SK-N-SH (cell line): ENCODE measurements around the gene CBFA2T3. TPM values are rescaled to one million over a fixed set of nuclear protein-coding genes. Genes with fewer than 3 reads are reported as not detected.

Source experiments
- CTCF ChIA-PET: fragments of 300-600, 350-600 bp; formaldehyde crosslinking; extraction: SDS; loops from one replicate; lab custom pipeline; 2021; lab: Yijun Ruan, JAX
- POLR2A ChIA-PET: fragments of 350-600 bp; sonication (Branson Sonifier 250); formaldehyde crosslinking; extraction: SDS; loops from one replicate; lab custom pipeline; 2020; ENCODE audit warnings: antibody characterized with exemption, inconsistent platforms; lab: Yijun Ruan, JAX
- DNase-seq: peaks from one replicate; pipeline ENCODE4 v3.0.0; 2012
- H2AFZ ChIP-seq: fragments of 200-600 bp; sonication (generic); 2 replicates; pipeline ENCODE4 v1.8.1; 2016; ENCODE audit warnings: antibody characterized with exemption, mild to moderate bottlenecking, low read depth
- H3F3A ChIP-seq: fragments of 200-600 bp; sonication (generic); replicated peaks from 2 replicates; pipeline ENCODE3; 2016; ENCODE audit warnings: antibody characterized with exemption, mild to moderate bottlenecking; ENCODE audit not compliant: insufficient read depth
- H3K27ac ChIP-seq, 2 experiments: fragments of 200-500 bp in 1 of 2; fragments of 200-600 bp in 1 of 2; sonication (Bioruptor generic) in 1 of 2; sonication (generic), shearing (Covaris generic) in 1 of 2; 2 replicates each; pipeline versions ENCODE4 v1.5.1 to v1.6.1; 2014 to 2016; ENCODE audit warnings: low read depth in 2 of 2, inconsistent platforms in 1 of 2, low read length in 1 of 2, mild to moderate bottlenecking in 1 of 2, mixed read lengths in 1 of 2
- H3K27me3 ChIP-seq: fragments of 200-600 bp; sonication (generic), shearing (Covaris generic); 2 replicates; pipeline ENCODE4 v1.6.1; 2016; ENCODE audit warnings: mixed run types; ENCODE audit not compliant: insufficient read depth
- H3K36me3 ChIP-seq, 2 experiments: fragments of 200-500 bp in 1 of 2; fragments of 200-600 bp in 1 of 2; sonication (Bioruptor generic) in 1 of 2; sonication (generic) in 1 of 2; replicated peaks in 1 of 2; 2 replicates each; pipeline versions ENCODE3 to v1.5.1; 2014 to 2016; ENCODE audit warnings: low read length in 1 of 2, mild to moderate bottlenecking in 1 of 2; ENCODE audit not compliant: insufficient read depth in 2 of 2, control insufficient read depth in 1 of 2
- H3K4me1 ChIP-seq, 2 experiments: fragments of 200-500 bp in 1 of 2; fragments of 200-600 bp in 1 of 2; sonication (Bioruptor generic) in 1 of 2; sonication (generic), shearing (Covaris generic) in 1 of 2; 2 replicates each; pipeline versions ENCODE4 v1.5.1 to v1.6.1; 2014 to 2016; ENCODE audit warnings: low read depth in 1 of 2, low read length in 1 of 2, mixed run types in 1 of 2; ENCODE audit not compliant: insufficient read depth in 2 of 2, control insufficient read depth in 1 of 2
- H3K4me2 ChIP-seq: fragments of 200-600 bp; sonication (generic), shearing (Covaris generic); 2 replicates; pipeline ENCODE4 v1.6.1; 2017; ENCODE audit warnings: mixed run types
- H3K4me3 ChIP-seq, 2 experiments: fragments of 200-500 bp in 1 of 2; fragments of 200-600 bp in 1 of 2; sonication (Bioruptor generic) in 1 of 2; sonication (generic), shearing (Covaris generic) in 1 of 2; 2 replicates each; pipeline versions ENCODE4 v1.5.1 to v1.8.1; 2014 to 2016; ENCODE audit warnings: low read depth in 2 of 2, inconsistent platforms in 1 of 2, low read length in 1 of 2, mild to moderate bottlenecking in 1 of 2, mixed read lengths in 1 of 2, moderate library complexity in 1 of 2
- H3K79me2 ChIP-seq: fragments of 200-600 bp; sonication (generic); 2 replicates; pipeline ENCODE4 v1.8.1; 2017; ENCODE audit warnings: mild to moderate bottlenecking; ENCODE audit not compliant: insufficient read depth
- H3K9ac ChIP-seq: fragments of 200-600 bp; sonication (generic); 2 replicates; pipeline ENCODE4 v1.6.1; 2017; ENCODE audit warnings: mixed run types
- H3K9me2 ChIP-seq: fragments of 200-600 bp; sonication (generic); 2 replicates; pipeline ENCODE4 v1.6.1; 2017; ENCODE audit warnings: mixed run types
- H3K9me3 ChIP-seq: fragments of 200-600 bp; sonication (generic); 2 replicates; pipeline ENCODE4 v1.6.1; 2017; ENCODE audit warnings: mixed run types, mild to moderate bottlenecking, moderate library complexity
- H4K20me1 ChIP-seq: fragments of 200-600 bp; sonication (generic); 2 replicates; pipeline ENCODE4 v1.6.1; 2017; ENCODE audit warnings: mild to moderate bottlenecking, mixed run types; ENCODE audit not compliant: insufficient read depth
- CHD2 ChIP-seq: fragments of 150-350 bp; IDR thresholded peaks from 2 replicates; pipeline ENCODE4 v1.6.1; 2018; ENCODE audit warnings: low read length; ENCODE audit not compliant: partially characterized antibody
- ELF1 ChIP-seq: IDR thresholded peaks from 2 replicates; pipeline ENCODE4 v1.4.0; 2012
- FOXJ3 ChIP-seq: sonication (generic); formaldehyde crosslinking; IDR thresholded peaks from 2 replicates; pipeline ENCODE4 v1.5.1; 2020; ENCODE audit warnings: mild to moderate bottlenecking, missing genetic modification reagents
- GABPA ChIP-seq: IDR thresholded peaks from 2 replicates; pipeline ENCODE4 v1.4.0; 2012; ENCODE audit warnings: low read depth, mild to moderate bottlenecking
- JUND ChIP-seq: IDR thresholded peaks from 2 replicates; pipeline ENCODE4 v1.4.0; 2012
- MEF2A ChIP-seq: IDR thresholded peaks from 2 replicates; pipeline ENCODE4 v1.4.0; 2012; ENCODE audit warnings: low read depth, borderline replicate concordance
- MXI1 ChIP-seq: IDR thresholded peaks from 2 replicates; pipeline ENCODE4 v1.6.1; 2012; ENCODE audit warnings: mild to moderate bottlenecking, low read depth, low read length, improper control_type of control experiment
- NFIC ChIP-seq: IDR thresholded peaks from 2 replicates; pipeline ENCODE4 v1.4.0; 2012; ENCODE audit warnings: borderline replicate concordance
- RAD21 ChIP-seq: IDR thresholded peaks from 2 replicates; pipeline ENCODE4 v1.6.1; 2012; ENCODE audit warnings: mild to moderate bottlenecking, low read length
- RXRA ChIP-seq: IDR thresholded peaks from 2 replicates; pipeline ENCODE4 v1.4.0; 2012; ENCODE audit warnings: low read depth, mild to moderate bottlenecking, borderline replicate concordance
- SIN3A ChIP-seq: IDR thresholded peaks from 2 replicates; pipeline ENCODE4 v1.6.1; 2012; ENCODE audit warnings: low read depth, mild to moderate bottlenecking, low read length, moderate library complexity, borderline replicate concordance
- SMC3 ChIP-seq: IDR thresholded peaks from 2 replicates; pipeline ENCODE4 v1.6.1; 2012; ENCODE audit warnings: low read depth, low read length, improper control_type of control experiment
- TCF12 ChIP-seq: IDR thresholded peaks from 2 replicates; pipeline ENCODE4 v1.4.0; 2012
- TEAD4 ChIP-seq: IDR thresholded peaks from 2 replicates; pipeline ENCODE4 v1.4.0; 2012; ENCODE audit warnings: mild to moderate bottlenecking, borderline replicate concordance; ENCODE audit not compliant: insufficient read depth
- WGBS: methylation state at CpG from one replicate; pipeline ENCODE4 v1.1.6; 2017; ENCODE audit warnings: low lambda C conversion rate; 5-methylcytosine and 5-hydroxymethylcytosine counted together
- polyA plus RNA-seq, 3 experiments: library from polyadenylated mRNA; depleted of rRNA; stranded (reverse); fragments of >200 nt; gene quantifications; 2 replicates each; pipeline ENCODE4 v1.2.3, GENCODE V29; 2012
- TF ChIP-seq, protein P1 (sequence below): fragments of 200-600 bp; sonication (generic); IDR thresholded peaks from 2 replicates; pipeline ENCODE4 v1.6.1; 2017; ENCODE audit warnings: antibody characterized with exemption, mild to moderate bottlenecking, moderate library complexity
- TF ChIP-seq, protein P2 (sequence below): IDR thresholded peaks from 2 replicates; pipeline ENCODE4 v1.4.0; 2012; ENCODE audit warnings: low read depth
- TF ChIP-seq, protein P3 (sequence below): fragments of 150-350 bp; IDR thresholded peaks from 2 replicates; pipeline ENCODE4 v1.6.1; 2016; ENCODE audit warnings: mild to moderate bottlenecking, low read depth, low read length
- TF ChIP-seq, protein P4 (sequence below): IDR thresholded peaks from 2 replicates; pipeline ENCODE4 v1.4.0; 2012; ENCODE audit warnings: low read depth, borderline replicate concordance

The CBFA2T3 gene
- polyA plus RNA-seq, 1 of the 3 experiments (the other 2 are of a cell fraction) = not detected

DNA sequence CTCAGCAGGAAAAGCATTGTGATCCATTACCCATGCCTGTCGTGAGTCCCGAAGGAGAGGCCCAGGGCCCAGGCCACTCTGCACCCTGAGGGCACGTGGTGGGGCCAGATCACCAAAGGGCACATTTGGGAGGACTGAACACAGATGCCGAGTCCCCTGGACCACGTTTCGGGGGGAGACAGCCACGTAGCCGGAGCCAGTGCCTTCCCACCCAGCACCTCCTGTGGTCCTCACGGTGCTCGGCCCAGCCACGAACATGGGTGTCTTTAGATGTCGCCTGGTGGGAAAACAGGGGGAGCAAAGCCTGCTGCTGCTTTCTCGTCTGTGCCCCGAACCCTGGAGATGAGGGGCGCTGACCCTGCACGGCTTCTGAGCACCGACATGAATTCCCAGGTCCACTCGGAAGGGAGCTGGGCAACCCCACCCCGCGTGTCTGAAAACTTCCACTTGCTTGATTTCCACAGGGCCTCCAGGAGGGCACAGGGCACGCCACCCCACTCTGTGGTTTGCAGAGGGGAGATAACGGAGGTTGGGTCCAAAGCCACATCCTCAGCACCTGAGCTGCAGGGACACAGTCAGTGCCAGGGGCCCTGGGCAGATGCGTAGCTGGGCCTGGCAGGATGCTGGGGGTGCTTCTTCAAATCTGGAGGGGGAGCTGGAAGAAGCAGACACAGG is 14.4 kb downstream of the CBFA2T3 start:
- Histone ChIP-seq H2AFZ (no peak overlapping the region), H3K9me3 (no peaks in the 10 kb centered on the region), H3K4me1 (no peaks in the 10 kb centered on the region), H3K27ac (no peak overlapping the region), H3K36me3 (no peaks in the 10 kb centered on the region), H3K4me2 (no peak overlapping the region), H3K27me3 (peaks cover 39% of the 10 kb centered on the region), H3K79me2 (no peaks in the 10 kb centered on the region), H3K9ac (no peak overlapping the region), H4K20me1 (no peaks in the 10 kb centered on the region), H3K9me2 (no peaks in the 10 kb centered on the region), H3K4me3 (no peak overlapping the region), H3F3A (no peaks in the 10 kb centered on the region)
- WGBS = 41% methylated on average over 13 of the region's 23 CpGs
- no peak for DNase-seq
- CTCF ChIA-PET = interaction anchor here (1.3 kb wide), 2 partner anchors 20 to 205 kb away, joined by 4 read pairs; no protein-coding TSS in a partner anchor
- TF ChIP-seq, protein P1, sequence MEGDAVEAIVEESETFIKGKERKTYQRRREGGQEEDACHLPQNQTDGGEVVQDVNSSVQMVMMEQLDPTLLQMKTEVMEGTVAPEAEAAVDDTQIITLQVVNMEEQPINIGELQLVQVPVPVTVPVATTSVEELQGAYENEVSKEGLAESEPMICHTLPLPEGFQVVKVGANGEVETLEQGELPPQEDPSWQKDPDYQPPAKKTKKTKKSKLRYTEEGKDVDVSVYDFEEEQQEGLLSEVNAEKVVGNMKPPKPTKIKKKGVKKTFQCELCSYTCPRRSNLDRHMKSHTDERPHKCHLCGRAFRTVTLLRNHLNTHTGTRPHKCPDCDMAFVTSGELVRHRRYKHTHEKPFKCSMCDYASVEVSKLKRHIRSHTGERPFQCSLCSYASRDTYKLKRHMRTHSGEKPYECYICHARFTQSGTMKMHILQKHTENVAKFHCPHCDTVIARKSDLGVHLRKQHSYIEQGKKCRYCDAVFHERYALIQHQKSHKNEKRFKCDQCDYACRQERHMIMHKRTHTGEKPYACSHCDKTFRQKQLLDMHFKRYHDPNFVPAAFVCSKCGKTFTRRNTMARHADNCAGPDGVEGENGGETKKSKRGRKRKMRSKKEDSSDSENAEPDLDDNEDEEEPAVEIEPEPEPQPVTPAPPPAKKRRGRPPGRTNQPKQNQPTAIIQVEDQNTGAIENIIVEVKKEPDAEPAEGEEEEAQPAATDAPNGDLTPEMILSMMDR = no peak
- TF ChIP-seq TCF12 (no peak), MEF2A (no peak), JUND (no peak), FOXJ3 (CRISPR knock-in tag) (no peak), RAD21 (no peak), SMC3 (no peak), ELF1 (no peak), TEAD4 (no peak), GABPA (no peak), MXI1 (no peak), CHD2 (no peak), SIN3A (no peak), NFIC (no peak), RXRA (no peak)
- TF ChIP-seq, protein P2, sequence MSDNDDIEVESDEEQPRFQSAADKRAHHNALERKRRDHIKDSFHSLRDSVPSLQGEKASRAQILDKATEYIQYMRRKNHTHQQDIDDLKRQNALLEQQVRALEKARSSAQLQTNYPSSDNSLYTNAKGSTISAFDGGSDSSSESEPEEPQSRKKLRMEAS = no peak
- TF ChIP-seq, protein P3, sequence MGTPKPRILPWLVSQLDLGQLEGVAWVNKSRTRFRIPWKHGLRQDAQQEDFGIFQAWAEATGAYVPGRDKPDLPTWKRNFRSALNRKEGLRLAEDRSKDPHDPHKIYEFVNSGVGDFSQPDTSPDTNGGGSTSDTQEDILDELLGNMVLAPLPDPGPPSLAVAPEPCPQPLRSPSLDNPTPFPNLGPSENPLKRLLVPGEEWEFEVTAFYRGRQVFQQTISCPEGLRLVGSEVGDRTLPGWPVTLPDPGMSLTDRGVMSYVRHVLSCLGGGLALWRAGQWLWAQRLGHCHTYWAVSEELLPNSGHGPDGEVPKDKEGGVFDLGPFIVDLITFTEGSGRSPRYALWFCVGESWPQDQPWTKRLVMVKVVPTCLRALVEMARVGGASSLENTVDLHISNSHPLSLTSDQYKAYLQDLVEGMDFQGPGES = no peak
- TF ChIP-seq, protein P4, sequence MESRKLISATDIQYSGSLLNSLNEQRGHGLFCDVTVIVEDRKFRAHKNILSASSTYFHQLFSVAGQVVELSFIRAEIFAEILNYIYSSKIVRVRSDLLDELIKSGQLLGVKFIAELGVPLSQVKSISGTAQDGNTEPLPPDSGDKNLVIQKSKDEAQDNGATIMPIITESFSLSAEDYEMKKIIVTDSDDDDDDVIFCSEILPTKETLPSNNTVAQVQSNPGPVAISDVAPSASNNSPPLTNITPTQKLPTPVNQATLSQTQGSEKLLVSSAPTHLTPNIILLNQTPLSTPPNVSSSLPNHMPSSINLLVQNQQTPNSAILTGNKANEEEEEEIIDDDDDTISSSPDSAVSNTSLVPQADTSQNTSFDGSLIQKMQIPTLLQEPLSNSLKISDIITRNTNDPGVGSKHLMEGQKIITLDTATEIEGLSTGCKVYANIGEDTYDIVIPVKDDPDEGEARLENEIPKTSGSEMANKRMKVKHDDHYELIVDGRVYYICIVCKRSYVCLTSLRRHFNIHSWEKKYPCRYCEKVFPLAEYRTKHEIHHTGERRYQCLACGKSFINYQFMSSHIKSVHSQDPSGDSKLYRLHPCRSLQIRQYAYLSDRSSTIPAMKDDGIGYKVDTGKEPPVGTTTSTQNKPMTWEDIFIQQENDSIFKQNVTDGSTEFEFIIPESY = no peak
- POLR2A ChIA-PET = no interaction called here
